ENCODE data around the gene CAMSAP1. TPM values are rescaled to one million over a fixed set of nuclear protein-coding genes. Genes with fewer than 3 reads are reported as not detected.

The CAMSAP1 gene
- total RNA-seq, 1 donor from 2014 or later: 150 TPM

DNA sequence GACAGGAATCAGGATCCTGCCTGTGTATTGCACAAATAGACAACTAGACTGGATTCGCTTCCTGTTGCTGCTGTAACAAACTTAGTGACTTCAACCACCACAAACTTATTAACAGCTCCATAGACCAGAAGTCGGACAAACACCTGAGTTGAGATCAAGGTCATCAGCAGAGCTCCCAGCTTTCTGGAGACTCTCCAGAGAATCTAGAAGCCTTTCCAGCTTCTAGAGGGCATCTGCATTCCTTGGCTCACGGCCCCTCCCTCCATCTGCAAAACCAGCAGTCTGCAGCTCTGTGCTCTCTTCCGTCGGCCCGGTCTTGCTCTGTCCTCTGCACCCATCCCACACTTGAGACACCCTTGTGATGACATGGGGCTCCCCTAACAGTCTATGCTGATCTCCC lies 106.3 kb downstream of the CAMSAP1 start:
- Mint-ChIP-seq H3K27me3 (ENCODE audit: unreplicated experiment) (peaks cover 4% of the 10 kb centered on the region), H3K9me3 (ENCODE audit: unreplicated experiment) (peaks cover 10% of the 10 kb centered on the region), H3K4me1 (ENCODE audit: low read depth, unreplicated experiment) (peaks cover 11% of the 10 kb centered on the region), H3K36me3 (ENCODE audit: unreplicated experiment) (no peaks in the 10 kb centered on the region), H3K4me3 (ENCODE audit: unreplicated experiment) (no peak overlapping the region), H3K27ac (ENCODE audit: unreplicated experiment) (no peak overlapping the region)
- DNase-seq: no peak
- TF ChIP-seq, protein P1, sequence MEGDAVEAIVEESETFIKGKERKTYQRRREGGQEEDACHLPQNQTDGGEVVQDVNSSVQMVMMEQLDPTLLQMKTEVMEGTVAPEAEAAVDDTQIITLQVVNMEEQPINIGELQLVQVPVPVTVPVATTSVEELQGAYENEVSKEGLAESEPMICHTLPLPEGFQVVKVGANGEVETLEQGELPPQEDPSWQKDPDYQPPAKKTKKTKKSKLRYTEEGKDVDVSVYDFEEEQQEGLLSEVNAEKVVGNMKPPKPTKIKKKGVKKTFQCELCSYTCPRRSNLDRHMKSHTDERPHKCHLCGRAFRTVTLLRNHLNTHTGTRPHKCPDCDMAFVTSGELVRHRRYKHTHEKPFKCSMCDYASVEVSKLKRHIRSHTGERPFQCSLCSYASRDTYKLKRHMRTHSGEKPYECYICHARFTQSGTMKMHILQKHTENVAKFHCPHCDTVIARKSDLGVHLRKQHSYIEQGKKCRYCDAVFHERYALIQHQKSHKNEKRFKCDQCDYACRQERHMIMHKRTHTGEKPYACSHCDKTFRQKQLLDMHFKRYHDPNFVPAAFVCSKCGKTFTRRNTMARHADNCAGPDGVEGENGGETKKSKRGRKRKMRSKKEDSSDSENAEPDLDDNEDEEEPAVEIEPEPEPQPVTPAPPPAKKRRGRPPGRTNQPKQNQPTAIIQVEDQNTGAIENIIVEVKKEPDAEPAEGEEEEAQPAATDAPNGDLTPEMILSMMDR (IDR thresholded peaks at IDR 0.05; ENCODE audit: partially characterized antibody, unreplicated experiment): no peak

DNA sequence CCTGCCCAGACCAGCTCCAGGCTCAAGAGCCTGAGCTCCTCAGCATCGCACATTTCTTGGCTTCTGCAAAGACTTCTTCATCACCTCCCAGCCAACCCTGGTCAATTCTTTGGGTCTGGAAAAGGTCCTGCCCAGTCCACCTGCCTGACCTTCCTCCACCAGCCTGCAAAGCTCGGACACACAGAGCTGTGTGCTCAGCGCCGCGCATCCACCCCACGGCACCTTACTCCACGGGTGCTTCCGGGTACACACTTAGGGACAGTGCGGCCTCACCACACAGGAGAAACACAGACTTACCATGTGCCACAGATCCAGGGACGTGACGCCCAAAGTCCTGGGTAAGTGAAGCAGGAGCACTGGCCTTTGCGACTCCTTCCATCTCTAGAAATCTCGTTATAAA lies 108.1 kb downstream of the CAMSAP1 start:
- Mint-ChIP-seq H3K9me3 (ENCODE audit: unreplicated experiment) (peaks cover 9% of the 10 kb centered on the region), H3K27me3 (ENCODE audit: unreplicated experiment) (peaks cover 4% of the 10 kb centered on the region), H3K4me3 (ENCODE audit: unreplicated experiment) (no peak overlapping the region), H3K36me3 (ENCODE audit: unreplicated experiment) (no peaks in the 10 kb centered on the region), H3K27ac (ENCODE audit: unreplicated experiment) (no peak overlapping the region), H3K4me1 (ENCODE audit: low read depth, unreplicated experiment) (peaks cover 11% of the 10 kb centered on the region)
- no peak for DNase-seq
- TF ChIP-seq, protein P1 (IDR thresholded peaks at IDR 0.05; ENCODE audit: partially characterized antibody, unreplicated experiment): no peak

DNA sequence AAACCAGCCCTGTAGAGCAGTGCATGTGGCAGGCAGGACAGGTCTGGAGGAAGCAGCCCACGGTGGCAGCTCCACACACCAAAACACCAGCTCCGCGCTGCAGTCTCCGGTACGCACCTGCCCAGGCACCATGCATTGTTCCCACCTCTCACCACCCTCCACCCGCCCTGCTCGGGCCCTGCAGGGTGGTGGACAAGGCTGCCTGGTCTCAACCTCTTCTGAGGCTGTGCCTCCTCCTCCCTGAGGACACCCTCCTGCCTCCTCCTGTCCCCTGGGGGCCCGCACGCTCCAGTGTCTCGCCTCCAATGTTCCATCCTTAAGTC lies 109.1 kb downstream of the CAMSAP1 start:
- H3K27ac Mint-ChIP-seq (ENCODE audit: unreplicated experiment): peak overlapping the region; percentile 11
- TF ChIP-seq, protein P1 (IDR thresholded peaks at IDR 0.05; ENCODE audit: partially characterized antibody, unreplicated experiment): no peak
- peaks cover 4% of the 10 kb centered on the region for H3K27me3 Mint-ChIP-seq (ENCODE audit: unreplicated experiment)
- no peaks in the 10 kb centered on the region for H3K36me3 Mint-ChIP-seq (ENCODE audit: unreplicated experiment)
- H3K4me3 Mint-ChIP-seq (ENCODE audit: unreplicated experiment): no peak overlapping the region
- H3K9me3 Mint-ChIP-seq (ENCODE audit: unreplicated experiment): peaks cover 9% of the 10 kb centered on the region
- H3K4me1 Mint-ChIP-seq (ENCODE audit: low read depth, unreplicated experiment): peaks cover 10% of the 10 kb centered on the region
- DNase-seq: no peak

- peak; percentile 78 for DNase-seq
- no peaks in the 10 kb centered on the region for H3K36me3 Mint-ChIP-seq (ENCODE audit: unreplicated experiment)
- TF ChIP-seq, protein P1 (IDR thresholded peaks at IDR 0.05; ENCODE audit: partially characterized antibody, unreplicated experiment): peak; percentile 77
- peaks cover 9% of the 10 kb centered on the region for H3K4me1 Mint-ChIP-seq (ENCODE audit: low read depth, unreplicated experiment)
- peaks cover 4% of the 10 kb centered on the region for H3K27me3 Mint-ChIP-seq (ENCODE audit: unreplicated experiment)
- no peak overlapping the region for H3K4me3 Mint-ChIP-seq (ENCODE audit: unreplicated experiment)
- no peak overlapping the region for H3K27ac Mint-ChIP-seq (ENCODE audit: unreplicated experiment)
- peaks cover 9% of the 10 kb centered on the region for H3K9me3 Mint-ChIP-seq (ENCODE audit: unreplicated experiment)
These were observed 109.7 kb downstream of the CAMSAP1 start for GRCh38 chr9:135797507-135798262.

- H3K36me3 Mint-ChIP-seq (ENCODE audit: unreplicated experiment): no peaks in the 10 kb centered on the region
- DNase-seq: no peak
- TF ChIP-seq, protein P1 (IDR thresholded peaks at IDR 0.05; ENCODE audit: partially characterized antibody, unreplicated experiment): no peak
- H3K27ac Mint-ChIP-seq (ENCODE audit: unreplicated experiment): no peak overlapping the region
- H3K27me3 Mint-ChIP-seq (ENCODE audit: unreplicated experiment): peaks cover 2% of the 10 kb centered on the region
- H3K4me1 Mint-ChIP-seq (ENCODE audit: low read depth, unreplicated experiment): peaks cover 9% of the 10 kb centered on the region
- no peak overlapping the region for H3K4me3 Mint-ChIP-seq (ENCODE audit: unreplicated experiment)
- H3K9me3 Mint-ChIP-seq (ENCODE audit: unreplicated experiment): peaks cover 8% of the 10 kb centered on the region
These were observed 110.4 kb downstream of the CAMSAP1 start for GRCh38 chr9:135796784-135797485.

Data from glutamatergic neuron (in vitro differentiated cells).